K562 (cell line): ENCODE measurements around the gene AQP11. TPM values are rescaled to one million over a fixed set of nuclear protein-coding genes. Genes with fewer than 3 reads are reported as not detected.

Experiments
- E2F3 ChIP-seq: fragments of 250-450 bp; sonication (Bioruptor Pico); IDR thresholded peaks from 2 replicates; pipeline ENCODE4 v1.4.0; 2020; ENCODE audit warnings: mild to moderate bottlenecking
- L3MBTL2 ChIP-seq: fragments of 450-650 bp; IDR thresholded peaks from 2 replicates; pipeline ENCODE4 v1.6.1; 2016; ENCODE audit warnings: mild to moderate bottlenecking, moderate library complexity
- MEF2D ChIP-seq: conservative IDR thresholded peaks from 2 replicates; pipeline ENCODE4 v1.6.1; 2016; ENCODE audit warnings: low read depth, missing genetic modification characterization, missing compliant biosample characterization
- NBN ChIP-seq: fragments of 450-650 bp; IDR thresholded peaks from 2 replicates; pipeline ENCODE4 v1.6.1; 2016; ENCODE audit warnings: low read depth, mild to moderate bottlenecking
- NONO ChIP-seq, 2 experiments: fragments of 200-400 bp in 1 of 2; fragments of 450-650 bp in 1 of 2; formaldehyde crosslinking in 1 of 2; IDR thresholded peaks; 2 replicates each; pipeline ENCODE4 v1.6.1; 2017; ENCODE audit warnings: low read depth in 2 of 2, mild to moderate bottlenecking in 2 of 2, moderate library complexity in 2 of 2, low read length in 1 of 2
- PHTF2 ChIP-seq: fragments of 250-450 bp; sonication (Bioruptor Pico); IDR thresholded peaks from 2 replicates; pipeline ENCODE4 v1.5.0; 2021; ENCODE audit warnings: mild to moderate bottlenecking
- RHOXF2B ChIP-seq: fragments of 250-450 bp; sonication (Bioruptor Pico); conservative IDR thresholded peaks from 2 replicates; pipeline ENCODE4 v1.5.1; 2021
- SAFB ChIP-seq: fragments of 200-400 bp; formaldehyde crosslinking; IDR thresholded peaks from 2 replicates; pipeline ENCODE4 v1.6.1; 2017; ENCODE audit warnings: low read depth, low read length, borderline replicate concordance
- SAP30 ChIP-seq: fragments of 200-600 bp; sonication (generic); IDR thresholded peaks from 2 replicates; pipeline ENCODE4 v1.6.1; 2012; ENCODE audit warnings: borderline replicate concordance, low read depth, mild to moderate bottlenecking, moderate library complexity, low read length, control low read depth, inconsistent platforms; ENCODE audit not compliant: insufficient read depth, poor library complexity, severe bottlenecking
- TRIM28 ChIP-seq: fragments of 450-650 bp; IDR thresholded peaks from 2 replicates; pipeline ENCODE4 v1.6.1; 2017
- ZNF134 ChIP-seq: fragments of 250-450 bp; sonication (Bioruptor Pico); conservative IDR thresholded peaks from 2 replicates; pipeline ENCODE4 v1.4.0; 2020
- ZNF316 ChIP-seq: fragments of 450-650 bp; IDR thresholded peaks from 2 replicates; pipeline ENCODE4 v1.6.1; 2016
- polyA plus RNA-seq, 8 experiments: library from polyadenylated mRNA; depleted of rRNA in 4 of 8; stranded (reverse) in 5 of 8; unstranded in 3 of 8; fragments of >200 nt; fragmentation: Nextera tagmentation in 2 of 8; fragmentation: Illumina TruSeq in 1 of 8; extraction: Ambion mirVana in 2 of 8; extraction: Trizol in 1 of 8; gene quantifications; 2 replicates each; pipeline versions ENCODE4 v1.2.1 to v1.2.3, GENCODE V29; 2011 to 2014; ENCODE audit warnings: inconsistent platforms in 1 of 8, missing spikeins in 1 of 8
- total RNA-seq, 7 experiments: library from RNA; depleted of rRNA in 6 of 7; stranded (reverse); fragments of >200 nt in 6 of 7; fragmentation: Illumina TruSeq in 2 of 7; extraction: Trizol in 2 of 7; gene quantifications; 2 replicates each; pipeline versions ENCODE4 v1.2.1 to v1.2.3, GENCODE V29; 2011 to 2021; ENCODE audit warnings: low replicate concordance in 1 of 7
- TF ChIP-seq, protein P1 (sequence below): fragments of 250-450 bp; sonication (Bioruptor Pico); IDR thresholded peaks from 2 replicates; pipeline ENCODE4 v1.9.0; 2021; ENCODE audit warnings: mild to moderate bottlenecking, inconsistent platforms
- TF ChIP-seq, protein P2 (sequence below), 2 experiments: fragments of 450-650 bp; formaldehyde crosslinking in 1 of 2; IDR thresholded peaks; 2 replicates each; pipeline versions ENCODE4 v1.4.0 to v1.6.1; 2014 to 2020; ENCODE audit warnings: mild to moderate bottlenecking in 2 of 2, borderline replicate concordance in 1 of 2, low read depth in 1 of 2
- TF ChIP-seq, protein P3 (sequence below), 2 experiments: fragments of 200-800 bp in 1 of 2; sonication (Bioruptor generic) in 1 of 2; sonication (generic) in 1 of 2; formaldehyde crosslinking in 1 of 2; IDR thresholded peaks in 1 of 2; conservative IDR thresholded peaks in 1 of 2; 2 replicates each; pipeline versions ENCODE4 v1.5.0 to v1.6.1; 2016 to 2020; ENCODE audit warnings: missing compliant biosample characterization in 1 of 2, missing genetic modification characterization in 1 of 2, missing genetic modification reagents in 1 of 2

Gene AQP11
- total and polyA plus RNA-seq, 9 of the 15 experiments (the other 6 are each of a cell fraction or from before 2014, with no cell fraction given): 0.09 to 1.0 (median 0.36) TPM

DNA sequence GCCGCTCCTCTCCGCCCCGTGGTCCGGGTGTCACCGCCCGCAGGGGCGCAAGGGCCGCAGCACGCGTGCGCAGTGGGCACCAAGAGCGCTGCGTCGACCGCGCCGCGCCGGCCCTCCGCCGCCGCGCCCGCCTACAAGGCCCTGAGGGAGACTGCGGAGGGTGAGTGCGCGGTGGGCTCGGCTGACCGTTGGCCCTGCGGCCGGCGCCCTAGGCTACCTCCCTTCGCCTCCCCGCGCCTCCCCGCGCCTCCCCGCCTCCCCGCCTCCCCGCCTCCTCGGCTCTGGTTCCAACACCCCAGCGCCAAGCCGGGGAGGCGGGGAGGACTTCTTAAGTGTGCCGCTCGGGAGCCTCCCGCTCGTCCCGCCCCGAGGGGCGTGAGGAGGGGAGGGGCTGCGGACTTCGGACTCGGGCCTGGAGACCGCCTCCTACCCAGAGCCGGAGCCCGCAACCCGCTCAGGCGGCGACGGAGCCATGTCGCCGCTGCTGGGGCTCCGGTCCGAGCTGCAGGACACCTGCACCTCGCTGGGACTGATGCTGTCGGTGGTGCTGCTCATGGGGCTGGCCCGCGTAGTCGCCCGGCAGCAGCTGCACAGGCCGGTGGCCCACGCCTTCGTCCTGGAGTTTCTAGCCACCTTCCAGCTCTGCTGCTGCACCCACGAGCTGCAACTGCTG is at the start of gene AQP11 (continued):
- TF ChIP-seq, protein P1, sequence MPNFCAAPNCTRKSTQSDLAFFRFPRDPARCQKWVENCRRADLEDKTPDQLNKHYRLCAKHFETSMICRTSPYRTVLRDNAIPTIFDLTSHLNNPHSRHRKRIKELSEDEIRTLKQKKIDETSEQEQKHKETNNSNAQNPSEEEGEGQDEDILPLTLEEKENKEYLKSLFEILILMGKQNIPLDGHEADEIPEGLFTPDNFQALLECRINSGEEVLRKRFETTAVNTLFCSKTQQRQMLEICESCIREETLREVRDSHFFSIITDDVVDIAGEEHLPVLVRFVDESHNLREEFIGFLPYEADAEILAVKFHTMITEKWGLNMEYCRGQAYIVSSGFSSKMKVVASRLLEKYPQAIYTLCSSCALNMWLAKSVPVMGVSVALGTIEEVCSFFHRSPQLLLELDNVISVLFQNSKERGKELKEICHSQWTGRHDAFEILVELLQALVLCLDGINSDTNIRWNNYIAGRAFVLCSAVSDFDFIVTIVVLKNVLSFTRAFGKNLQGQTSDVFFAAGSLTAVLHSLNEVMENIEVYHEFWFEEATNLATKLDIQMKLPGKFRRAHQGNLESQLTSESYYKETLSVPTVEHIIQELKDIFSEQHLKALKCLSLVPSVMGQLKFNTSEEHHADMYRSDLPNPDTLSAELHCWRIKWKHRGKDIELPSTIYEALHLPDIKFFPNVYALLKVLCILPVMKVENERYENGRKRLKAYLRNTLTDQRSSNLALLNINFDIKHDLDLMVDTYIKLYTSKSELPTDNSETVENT (CRISPR knock-in tag): peak; percentile 53; the same call in 1 of the 2 replicates
- TF ChIP-seq SAFB (no peak), TRIM28 (no peak), MEF2D (no peak), RHOXF2B (no peak), NONO (IDR thresholded peaks at IDR 0.05; ENCODE audit: low read depth in 2 of 2, low read length in 1 of 2) (peak; percentile 44 to 65; a peak in 2 of 4 replicates), SAP30 (peak; percentile 37), NBN (no peak), ZNF316 (no peak), L3MBTL2 (peak; percentile 68), ZNF134 (CRISPR knock-in tag) (no peak), PHTF2 (no peak), E2F3 (0 out of 2 replicates have a peak, but pooled peaks have one; percentile 33)
- TF ChIP-seq, protein P2, sequence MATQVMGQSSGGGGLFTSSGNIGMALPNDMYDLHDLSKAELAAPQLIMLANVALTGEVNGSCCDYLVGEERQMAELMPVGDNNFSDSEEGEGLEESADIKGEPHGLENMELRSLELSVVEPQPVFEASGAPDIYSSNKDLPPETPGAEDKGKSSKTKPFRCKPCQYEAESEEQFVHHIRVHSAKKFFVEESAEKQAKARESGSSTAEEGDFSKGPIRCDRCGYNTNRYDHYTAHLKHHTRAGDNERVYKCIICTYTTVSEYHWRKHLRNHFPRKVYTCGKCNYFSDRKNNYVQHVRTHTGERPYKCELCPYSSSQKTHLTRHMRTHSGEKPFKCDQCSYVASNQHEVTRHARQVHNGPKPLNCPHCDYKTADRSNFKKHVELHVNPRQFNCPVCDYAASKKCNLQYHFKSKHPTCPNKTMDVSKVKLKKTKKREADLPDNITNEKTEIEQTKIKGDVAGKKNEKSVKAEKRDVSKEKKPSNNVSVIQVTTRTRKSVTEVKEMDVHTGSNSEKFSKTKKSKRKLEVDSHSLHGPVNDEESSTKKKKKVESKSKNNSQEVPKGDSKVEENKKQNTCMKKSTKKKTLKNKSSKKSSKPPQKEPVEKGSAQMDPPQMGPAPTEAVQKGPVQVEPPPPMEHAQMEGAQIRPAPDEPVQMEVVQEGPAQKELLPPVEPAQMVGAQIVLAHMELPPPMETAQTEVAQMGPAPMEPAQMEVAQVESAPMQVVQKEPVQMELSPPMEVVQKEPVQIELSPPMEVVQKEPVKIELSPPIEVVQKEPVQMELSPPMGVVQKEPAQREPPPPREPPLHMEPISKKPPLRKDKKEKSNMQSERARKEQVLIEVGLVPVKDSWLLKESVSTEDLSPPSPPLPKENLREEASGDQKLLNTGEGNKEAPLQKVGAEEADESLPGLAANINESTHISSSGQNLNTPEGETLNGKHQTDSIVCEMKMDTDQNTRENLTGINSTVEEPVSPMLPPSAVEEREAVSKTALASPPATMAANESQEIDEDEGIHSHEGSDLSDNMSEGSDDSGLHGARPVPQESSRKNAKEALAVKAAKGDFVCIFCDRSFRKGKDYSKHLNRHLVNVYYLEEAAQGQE (IDR thresholded peaks at IDR 0.05; ENCODE audit: borderline replicate concordance): peak; percentile 0; the same call in 1 of the 2 replicates
- TF ChIP-seq, protein P2 (CRISPR knock-in tag; IDR thresholded peaks at IDR 0.05; ENCODE audit: low read depth): no peak
- TF ChIP-seq, protein P3, sequence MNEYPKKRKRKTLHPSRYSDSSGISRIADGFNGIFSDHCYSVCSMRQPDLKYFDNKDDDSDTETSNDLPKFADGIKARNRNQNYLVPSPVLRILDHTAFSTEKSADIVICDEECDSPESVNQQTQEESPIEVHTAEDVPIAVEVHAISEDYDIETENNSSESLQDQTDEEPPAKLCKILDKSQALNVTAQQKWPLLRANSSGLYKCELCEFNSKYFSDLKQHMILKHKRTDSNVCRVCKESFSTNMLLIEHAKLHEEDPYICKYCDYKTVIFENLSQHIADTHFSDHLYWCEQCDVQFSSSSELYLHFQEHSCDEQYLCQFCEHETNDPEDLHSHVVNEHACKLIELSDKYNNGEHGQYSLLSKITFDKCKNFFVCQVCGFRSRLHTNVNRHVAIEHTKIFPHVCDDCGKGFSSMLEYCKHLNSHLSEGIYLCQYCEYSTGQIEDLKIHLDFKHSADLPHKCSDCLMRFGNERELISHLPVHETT (CRISPR knock-in tag; conservative IDR thresholded peaks at IDR 0.05 in 1 of 2, IDR thresholded peaks at IDR 0.05 in 1 of 2): no peak
